Neuronal stem cell (in vitro differentiated cells): ENCODE results near the gene ARHGAP9. TPM values are rescaled to one million over a fixed set of nuclear protein-coding genes. Genes with fewer than 3 reads are reported as not detected.

Source experiments
- DNase-seq: peaks from one replicate; pipeline ENCODE4 v3.0.0-alpha.2; 2013; ENCODE audit warnings: low spot score
- H2AFZ ChIP-seq: one replicate; pipeline ENCODE4 v1.6.1; 2013; ENCODE audit warnings: mild to moderate bottlenecking, low read length, inconsistent platforms
- H2AK5ac ChIP-seq: 2 replicates; pipeline ENCODE4 v1.6.1; 2013; ENCODE audit warnings: low read depth, mild to moderate bottlenecking, inconsistent platforms, low read length, moderate library complexity, mixed read lengths
- H2BK120ac ChIP-seq: 2 replicates; pipeline ENCODE4 v1.6.1; 2013; ENCODE audit warnings: low read depth, mild to moderate bottlenecking, inconsistent platforms, low read length, moderate library complexity, mixed read lengths
- H2BK12ac ChIP-seq: one replicate; pipeline ENCODE4 v1.6.1; 2013; ENCODE audit warnings: low read length, inconsistent platforms
- H2BK15ac ChIP-seq: 2 replicates; pipeline ENCODE4 v1.6.1; 2013; ENCODE audit warnings: mild to moderate bottlenecking, low read length, inconsistent platforms, mixed read lengths
- H2BK5ac ChIP-seq: one replicate; pipeline ENCODE4 v1.6.1; 2013; ENCODE audit warnings: inconsistent platforms, mild to moderate bottlenecking, low read length, moderate library complexity
- H3K14ac ChIP-seq: one replicate; pipeline ENCODE4 v1.6.1; 2013; ENCODE audit warnings: low read length, inconsistent platforms
- H3K18ac ChIP-seq: 2 replicates; pipeline ENCODE4 v1.6.1; 2013; ENCODE audit warnings: low read length, inconsistent platforms
- H3K23ac ChIP-seq: 2 replicates; pipeline ENCODE4 v1.6.1; 2013; ENCODE audit warnings: low read depth, mild to moderate bottlenecking, mixed read lengths, low read length, inconsistent platforms; ENCODE audit not compliant: poor library complexity
- H3K27ac ChIP-seq: replicated peaks from 3 replicates; pipeline ENCODE4 v1.5.1; 2013; ENCODE audit warnings: low read length, inconsistent platforms
- H3K27me3 ChIP-seq, 3 experiments: 2 replicates each; pipeline ENCODE4 v1.6.1; 2013; ENCODE audit warnings: low read length in 3 of 3, mild to moderate bottlenecking in 2 of 3, inconsistent platforms in 1 of 3, low read depth in 1 of 3, mixed read lengths in 1 of 3, moderate library complexity in 1 of 3; ENCODE audit not compliant: control insufficient read depth in 3 of 3, insufficient read depth in 3 of 3
- H3K36me3 ChIP-seq, 2 donors: replicated peaks in 1 of 2; 2 replicates each; pipeline ENCODE4 v1.6.1; 2013; ENCODE audit warnings: low read length in 2 of 2; ENCODE audit not compliant: control insufficient read depth in 2 of 2, insufficient read depth in 2 of 2
- H3K4ac ChIP-seq: 2 replicates; pipeline ENCODE4 v1.6.1; 2013; ENCODE audit warnings: inconsistent platforms, mild to moderate bottlenecking, low read length, moderate library complexity
- H3K4me1 ChIP-seq, 2 donors: 1 replicate in 1 of 2; 2 replicates in 1 of 2; pipeline ENCODE4 v1.6.1; 2013; ENCODE audit warnings: low read length in 2 of 2, low read depth in 1 of 2; ENCODE audit not compliant: control insufficient read depth in 2 of 2, insufficient read depth in 1 of 2
- H3K4me2 ChIP-seq: one replicate; pipeline ENCODE4 v1.6.1; 2013; ENCODE audit warnings: mild to moderate bottlenecking, low read length, inconsistent platforms; ENCODE audit not compliant: insufficient read depth, poor library complexity, severe bottlenecking
- H3K4me3 ChIP-seq, 2 donors: 2 replicates each; pipeline ENCODE4 v1.5.1; 2013; ENCODE audit warnings: low read length in 2 of 2, mild to moderate bottlenecking in 2 of 2, inconsistent platforms in 1 of 2, moderate library complexity in 1 of 2
- H3K79me1 ChIP-seq: one replicate; pipeline ENCODE4 v1.6.1; 2013; ENCODE audit warnings: low read depth, mild to moderate bottlenecking, inconsistent platforms, low read length, moderate library complexity
- H3K9ac ChIP-seq: one replicate; pipeline ENCODE4 v1.6.1; 2013; ENCODE audit warnings: mild to moderate bottlenecking, low read depth, low read length, inconsistent platforms; ENCODE audit not compliant: poor library complexity
- H3K9me3 ChIP-seq, 2 donors: replicated peaks in 1 of 2; 2 replicates each; pipeline versions ENCODE3 to v1.6.1; 2013; ENCODE audit warnings: low read length in 2 of 2, mild to moderate bottlenecking in 2 of 2, inconsistent platforms in 1 of 2, low read depth in 1 of 2, mixed read lengths in 1 of 2, moderate library complexity in 1 of 2; ENCODE audit not compliant: control insufficient read depth in 2 of 2, insufficient read depth in 1 of 2
- H4K8ac ChIP-seq: one replicate; pipeline ENCODE4 v1.6.1; 2013; ENCODE audit warnings: low read depth, mild to moderate bottlenecking, inconsistent platforms, low read length, moderate library complexity
- H4K91ac ChIP-seq: one replicate; pipeline ENCODE4 v1.6.1; 2013; ENCODE audit warnings: low read length, low read depth, mild to moderate bottlenecking, inconsistent platforms; ENCODE audit not compliant: poor library complexity
- WGBS, 2 donors: extraction: QIAGEN DNeasy Blood & Tissue Kit; methylation state at CpG; one replicate each; pipeline ENCODE4 v1.1.7; 2013; ENCODE audit warnings: missing lambda C conversion rate in 2 of 2, mixed read lengths in 1 of 2; ENCODE audit not compliant: insufficient read length in 2 of 2, insufficient replicate concordance in 1 of 2; ENCODE audit errors: extremely low coverage in 2 of 2; 5-methylcytosine and 5-hydroxymethylcytosine counted together
- polyA plus RNA-seq, 2 experiments: library from polyadenylated mRNA; stranded (reverse); fragments of 200-250 nt; gene quantifications; one replicate each; pipeline ENCODE4 v1.2.3, GENCODE V29; 2013

Gene ARHGAP9
- 0.01 TPM for polyA plus RNA-seq (2013, experiment 1 of 2)
- polyA plus RNA-seq (2013, experiment 2 of 2), result 0.07 TPM

DNA sequence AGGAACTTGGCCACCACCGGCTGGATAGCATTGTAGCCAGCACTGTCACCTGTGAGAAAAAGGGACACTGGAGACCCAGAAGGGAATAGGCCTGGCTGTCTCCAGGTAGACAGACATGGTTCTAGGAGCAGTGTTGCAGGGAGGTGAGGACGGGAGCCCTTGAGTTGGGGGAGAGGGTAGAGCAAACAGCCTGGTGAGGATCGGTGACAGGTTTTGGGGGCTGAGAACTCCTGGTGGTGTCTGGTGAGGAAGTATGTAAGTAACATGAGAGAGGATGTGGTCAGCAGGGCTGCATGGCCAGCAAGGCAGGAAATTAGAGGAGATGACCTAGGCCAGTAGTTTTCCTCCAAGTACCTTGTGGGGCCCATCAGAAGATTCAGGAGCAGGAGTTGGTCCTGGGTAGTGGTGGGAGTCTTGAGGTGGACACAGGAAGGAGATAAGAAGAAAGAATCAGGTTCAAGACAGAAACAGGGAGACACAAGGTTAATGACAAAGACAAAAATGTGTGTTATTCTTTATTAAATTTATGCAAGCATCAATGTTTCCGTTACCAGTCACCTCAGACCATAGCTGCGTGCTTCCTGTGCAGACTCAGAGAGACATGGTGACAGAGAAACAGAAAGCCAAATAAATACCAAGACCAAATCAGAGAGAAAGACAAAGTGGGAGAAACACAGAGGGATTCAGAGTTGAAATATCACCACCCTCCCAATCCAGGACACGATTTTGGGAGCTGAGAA, at the start of gene ARHGAP9:
Gene ARHGAP9, minus strand, starts transcription at position 491 of the 740 bp plus-strand sequence. Its CDS starts 460 bp downstream, at position 31.
- no CpG with 5 or more reads among the region's 6 CpGs for WGBS, 2 donors
- Histone ChIP-seq H2BK15ac (no peak within 1 kb of the TSS), H2AK5ac (no peak within 1 kb of the TSS), H3K4me1 (peaks cover 5 to 23% of the 10 kb centered on the region in 2 donors), H3K23ac (no peak within 1 kb of the TSS), H3K4me2 (no peak within 1 kb of the TSS), H2BK12ac (no peak within 1 kb of the TSS), H2AFZ (no peak within 1 kb of the TSS), H3K27ac (no peak within 1 kb of the TSS), H3K36me3 (no peaks in the 10 kb centered on the region), H3K4me3 (no peak within 1 kb of the TSS), H4K8ac (no peak within 1 kb of the TSS), H3K79me1 (no peaks in the 10 kb centered on the region), H3K27me3 (peaks cover 21 to 51% (median 50%) of the 10 kb centered on the region in 3 experiments), H3K4ac (no peak within 1 kb of the TSS), H4K91ac (no peak within 1 kb of the TSS), H2BK120ac (no peak within 1 kb of the TSS), H3K9me3 (peaks cover 0 to 2% of the 10 kb centered on the region in 2 donors), H3K14ac (no peak within 1 kb of the TSS), H2BK5ac (no peak within 1 kb of the TSS), H3K9ac (no peak within 1 kb of the TSS), H3K18ac (no peak within 1 kb of the TSS)
- DNase-seq, result no peak

DNA sequence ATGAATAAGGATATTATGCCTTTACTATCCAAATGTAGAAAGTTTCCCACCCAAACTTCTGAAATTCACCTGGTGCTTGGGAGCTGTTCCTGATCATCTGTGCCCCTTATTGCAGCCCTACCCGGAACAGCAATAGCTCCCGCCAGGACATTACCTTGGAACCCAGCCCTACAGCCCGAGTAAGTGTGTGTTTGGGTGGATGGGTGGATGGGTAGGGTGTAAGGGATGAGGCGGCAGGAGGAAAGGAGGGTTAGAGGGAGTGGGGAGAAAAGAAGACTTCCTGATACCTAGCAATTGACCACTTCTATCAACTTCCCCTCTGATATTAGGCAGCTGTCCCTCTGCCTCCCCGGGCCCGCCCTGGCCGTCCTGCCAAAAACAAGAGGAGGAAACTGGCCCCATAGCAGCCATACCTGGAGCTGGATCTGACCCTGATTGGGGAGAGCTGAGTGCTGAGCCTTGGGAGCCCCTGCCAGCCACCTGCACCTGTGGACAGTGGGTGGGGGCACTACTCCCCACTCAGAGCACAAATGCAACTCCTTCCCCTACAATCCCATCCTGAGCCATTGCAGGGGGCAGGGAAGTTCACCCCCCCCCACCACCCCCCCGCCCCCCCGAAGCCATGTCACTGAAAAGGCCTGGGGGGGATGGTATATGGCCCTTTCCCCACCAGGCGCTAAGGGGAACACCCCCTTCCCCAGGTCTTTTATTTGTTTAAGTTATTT, 49.3 kb upstream of the ARHGAP9 start:
- Histone ChIP-seq H2AFZ (no peak overlapping the region), H3K14ac (no peak overlapping the region), H2AK5ac (no peak overlapping the region), H4K8ac (no peak overlapping the region), H3K36me3 (peaks cover 52 to 95% of the 10 kb centered on the region in 2 donors), H3K18ac (no peak overlapping the region), H4K91ac (no peak overlapping the region), H3K9ac (no peak overlapping the region), H3K9me3 (no peaks in the 10 kb centered on the region), H3K27me3 (no peaks in the 10 kb centered on the region), H2BK120ac (no peak overlapping the region), H3K4me2 (no peak overlapping the region), H3K4ac (no peak overlapping the region), H3K23ac (no peak overlapping the region), H3K27ac (no peak overlapping the region), H2BK5ac (no peak overlapping the region), H3K4me3 (no peak overlapping the region), H2BK12ac (no peak overlapping the region), H2BK15ac (no peak overlapping the region), H3K4me1 (peaks cover 6 to 10% of the 10 kb centered on the region in 2 donors), H3K79me1 (peaks cover under 1% of the 10 kb centered on the region)
- WGBS, 2 donors, result 100% methylated on average over 1 of the region's 10 CpGs; no CpG with 5 or more reads in 1 of the 2 donors
- no peak for DNase-seq

- H4K91ac ChIP-seq, result no peak overlapping the region
- peaks cover 48 to 90% of the 10 kb centered on the region in 2 donors for H3K36me3 ChIP-seq
- no peak overlapping the region for H3K9ac ChIP-seq
- DNase-seq, result no peak
- no peak overlapping the region for H3K27ac ChIP-seq
- no peak overlapping the region for H3K14ac ChIP-seq
- no peak overlapping the region for H2AK5ac ChIP-seq
- no peak overlapping the region for H3K23ac ChIP-seq
- WGBS, 2 donors, result no CpG with 5 or more reads among the region's 12 CpGs
- H3K4ac ChIP-seq, result no peak overlapping the region
- H2AFZ ChIP-seq, result no peak overlapping the region
- H3K4me2 ChIP-seq, result no peak overlapping the region
- H2BK120ac ChIP-seq, result no peak overlapping the region
- peaks cover 12 to 15% of the 10 kb centered on the region in 2 donors for H3K4me1 ChIP-seq
- H3K18ac ChIP-seq, result no peak overlapping the region
- no peaks in the 10 kb centered on the region for H3K9me3 ChIP-seq
- H3K27me3 ChIP-seq, result no peaks in the 10 kb centered on the region
- H4K8ac ChIP-seq, result no peak overlapping the region
- no peak overlapping the region for H2BK12ac ChIP-seq
- no peak overlapping the region for H3K4me3 ChIP-seq
- no peak overlapping the region for H2BK15ac ChIP-seq
- peaks cover 3% of the 10 kb centered on the region for H3K79me1 ChIP-seq
- H2BK5ac ChIP-seq, result no peak overlapping the region
These were observed 48.5 kb upstream of the ARHGAP9 start for GRCh38 chr12:57528176-57528575.

DNA sequence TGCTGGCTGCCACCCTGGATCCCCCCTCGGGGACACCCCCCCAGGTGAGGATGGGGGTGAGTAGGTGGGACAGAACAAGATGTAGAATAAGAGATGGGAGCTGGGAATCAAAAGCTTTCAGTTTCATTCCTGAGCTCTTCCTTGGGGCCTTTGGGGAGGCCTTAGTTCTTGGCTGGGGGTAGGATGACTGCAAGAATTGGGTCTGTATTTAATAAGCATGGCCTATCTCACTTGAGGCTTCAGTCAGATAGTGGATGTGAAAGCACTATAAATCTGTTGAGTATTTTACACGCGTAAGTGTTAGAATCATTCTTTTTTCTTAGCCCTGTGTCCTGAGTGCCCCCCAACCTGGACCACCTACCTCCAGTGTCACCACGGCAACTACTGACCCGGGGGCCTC, 47.5 kb upstream of the ARHGAP9 start:
- Histone ChIP-seq H4K8ac (no peak overlapping the region), H2BK5ac (no peak overlapping the region), H2BK15ac (no peak overlapping the region), H2AK5ac (no peak overlapping the region), H3K79me1 (peaks cover 3% of the 10 kb centered on the region), H3K9ac (no peak overlapping the region), H3K27ac (no peak overlapping the region), H3K23ac (no peak overlapping the region), H3K9me3 (no peaks in the 10 kb centered on the region), H3K4me2 (no peak overlapping the region), H3K14ac (no peak overlapping the region), H4K91ac (no peak overlapping the region), H2AFZ (no peak overlapping the region), H3K27me3 (no peaks in the 10 kb centered on the region), H3K4ac (no peak overlapping the region), H3K36me3 (peaks cover 40 to 80% of the 10 kb centered on the region in 2 donors), H3K4me1 (peaks cover 13 to 15% of the 10 kb centered on the region in 2 donors), H2BK12ac (no peak overlapping the region), H3K4me3 (no peak overlapping the region), H2BK120ac (no peak overlapping the region), H3K18ac (no peak overlapping the region)
- no CpG with 5 or more reads among the region's 5 CpGs for WGBS, 2 donors
- no peak for DNase-seq
